Measurements from ENCODE around the gene SLC16A1. TPM values are rescaled to one million over a fixed set of nuclear protein-coding genes. Genes with fewer than 3 reads are reported as not detected.

Gene SLC16A1
- total and polyA plus RNA-seq, 2 donors (not counting 3 experiments of a cell fraction or from before 2014, with no cell fraction given): 148 to 188 TPM

GRCh38 chr1:112991402-112992120 is 35.6 kb upstream of the SLC16A1 start:
- no peak for FAIRE-seq
- ChIA-PET CTCF (interaction anchor here (1.0 kb wide), 1 partner anchor 81 kb away, joined by 3 read pairs; the partner anchor contains the start of gene LRIG2), POLR2A (no interaction called here)

More at GRCh38 chr1:112991402-112992120, 35.6 kb upstream of the SLC16A1 start:
- Histone ChIP-seq H3K4me2 (ENCODE audit: insufficient read depth, low read length) (no peak overlapping the region), H3K27me3 (ENCODE audit: control insufficient read depth in 2 of 2, insufficient read depth in 2 of 2, low read length in 2 of 2) (no peaks in the 10 kb centered on the region), H3K9ac (replicated peaks; ENCODE audit: extremely low read depth, insufficient read depth, low read length) (no peak overlapping the region), H3K36me3 (ENCODE audit: control insufficient read depth in 2 of 2, extremely low read depth in 1 of 2, insufficient read depth in 2 of 2, low read length in 2 of 2) (no peaks in the 10 kb centered on the region), H3K79me2 (ENCODE audit: control insufficient read depth, insufficient read depth, low read length) (no peaks in the 10 kb centered on the region), H3K4me3 (replicated peaks in 1 of 3; ENCODE audit: insufficient read depth in 1 of 3, low read depth in 1 of 3, low read length in 3 of 3) (no peak overlapping the region), H3K4me1 (ENCODE audit: control insufficient read depth, extremely low read depth, insufficient read depth, low read length) (no peaks in the 10 kb centered on the region), H2AFZ (ENCODE audit: low read depth, low read length) (no peak overlapping the region), H3K9me3 (replicated peaks; ENCODE audit: control insufficient read depth, insufficient read depth, low read length) (no peaks in the 10 kb centered on the region), H4K20me1 (replicated peaks; ENCODE audit: control insufficient read depth, extremely low read depth, insufficient read depth, low read length) (no peaks in the 10 kb centered on the region), H3K9me1 (replicated peaks; ENCODE audit: control insufficient read depth, extremely low read depth, insufficient read depth, low read length) (no peaks in the 10 kb centered on the region), H3K27ac (ENCODE audit: insufficient read depth, low read depth, low read length) (no peak overlapping the region)
- intact Hi-C loops (cut with micrococcal nuclease) (no loop called here), dilution Hi-C loops (cut with MboI; ENCODE audit: extremely low pct_ligation_motif_present, low sequenced_read_pairs) (no loop called here)
- no TSS peak for BruUV-seq (replicated peaks)
- TF ChIP-seq EZH2 (IDR thresholded peaks at IDR 0.05; ENCODE audit: borderline replicate concordance, low read depth, low read length, severe bottlenecking): no peak
- TF ChIP-seq POLR2AphosphoS5 (IDR thresholded peaks at IDR 0.05; ENCODE audit: insufficient read depth, low read depth, low read length): no peak
- TF ChIP-seq FOS (IDR thresholded peaks at IDR 0.05; ENCODE audit: borderline replicate concordance, insufficient read depth, low read length): no peak
- no peak for TF ChIP-seq GATA2 (IDR thresholded peaks at IDR 0.05; ENCODE audit: insufficient read depth, insufficient read length, low read depth, low read length)
- no peak for TF ChIP-seq CTCF (IDR thresholded peaks at IDR 0.05; ENCODE audit: extremely low read depth in 1 of 2, insufficient read depth in 1 of 2, low read depth in 1 of 2, low read length in 2 of 2)
- no peak for TF ChIP-seq JUN (IDR thresholded peaks at IDR 0.05; ENCODE audit: borderline replicate concordance, insufficient read depth, insufficient read length, low read depth)
- TF ChIP-seq POLR2A (IDR thresholded peaks at IDR 0.05; ENCODE audit: low read depth, low read length): no peak
- TF ChIP-seq, protein P1, sequence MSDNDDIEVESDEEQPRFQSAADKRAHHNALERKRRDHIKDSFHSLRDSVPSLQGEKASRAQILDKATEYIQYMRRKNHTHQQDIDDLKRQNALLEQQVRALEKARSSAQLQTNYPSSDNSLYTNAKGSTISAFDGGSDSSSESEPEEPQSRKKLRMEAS (IDR thresholded peaks at IDR 0.05; ENCODE audit: insufficient read depth, insufficient read length): no peak
- TF ChIP-seq MYC (IDR thresholded peaks at IDR 0.05; ENCODE audit: low read depth, low read length): no peak
- DNase-seq (ENCODE audit: low read depth, low spot score): no peak

Data from endothelial cell of umbilical vein (primary cell).